SK-N-SH treated with all-trans-retinoic acid at 6 μM for 48 hours (cell line): ENCODE measurements around the gene TPSD1.

Source experiments
- ARNTL ChIP-seq: fragments of 450-650 bp; formaldehyde crosslinking; IDR thresholded peaks from 2 replicates; pipeline ENCODE4 v1.5.0; 2020; ENCODE audit warnings: low read depth, mild to moderate bottlenecking, moderate library complexity, borderline replicate concordance
- BACH2 ChIP-seq: fragments of 250-450 bp; sonication (Bioruptor Pico); IDR thresholded peaks from 2 replicates; pipeline ENCODE4 v1.9.0; 2021; ENCODE audit warnings: mild to moderate bottlenecking, borderline replicate concordance
- CREB5 ChIP-seq: fragments of 250-450 bp; sonication (Bioruptor Pico); IDR thresholded peaks from 2 replicates; pipeline ENCODE4 v1.5.1; 2020; ENCODE audit warnings: low read depth, mild to moderate bottlenecking, moderate library complexity
- ESRRG ChIP-seq: fragments of 250-450 bp; sonication (Bioruptor Pico); IDR thresholded peaks from 2 replicates; pipeline ENCODE4 v1.6.1; 2021; ENCODE audit warnings: mild to moderate bottlenecking
- PATZ1 ChIP-seq: fragments of 250-450 bp; sonication (Bioruptor Pico); IDR thresholded peaks from 2 replicates; pipeline ENCODE4 v1.8.0; 2020; ENCODE audit warnings: mild to moderate bottlenecking, moderate library complexity, borderline replicate concordance
- RARB ChIP-seq: fragments of 250-450 bp; sonication (Bioruptor Pico); IDR thresholded peaks from 2 replicates; pipeline ENCODE4 v1.8.0; 2021; ENCODE audit warnings: mild to moderate bottlenecking, moderate library complexity
- ZFP3 ChIP-seq: fragments of 250-450 bp; sonication (Bioruptor Pico); IDR thresholded peaks from 2 replicates; pipeline ENCODE4 v1.5.0; 2020; ENCODE audit warnings: mild to moderate bottlenecking, moderate library complexity
- ZFP30 ChIP-seq: fragments of 450-650 bp; formaldehyde crosslinking; IDR thresholded peaks from 2 replicates; pipeline ENCODE4 v1.5.0; 2022; ENCODE audit warnings: mild to moderate bottlenecking, moderate library complexity
- ZNF70 ChIP-seq: fragments of 450-650 bp; formaldehyde crosslinking; IDR thresholded peaks from 2 replicates; pipeline ENCODE4 v1.5.0; 2020; ENCODE audit warnings: mild to moderate bottlenecking, moderate library complexity
- TF ChIP-seq, protein P1 (sequence below): fragments of 250-450 bp; sonication (Bioruptor Pico); IDR thresholded peaks from 2 replicates; pipeline ENCODE4 v1.5.0; 2020; ENCODE audit warnings: mild to moderate bottlenecking, moderate library complexity

- TF ChIP-seq ESRRG, result no peak
- TF ChIP-seq, protein P1, sequence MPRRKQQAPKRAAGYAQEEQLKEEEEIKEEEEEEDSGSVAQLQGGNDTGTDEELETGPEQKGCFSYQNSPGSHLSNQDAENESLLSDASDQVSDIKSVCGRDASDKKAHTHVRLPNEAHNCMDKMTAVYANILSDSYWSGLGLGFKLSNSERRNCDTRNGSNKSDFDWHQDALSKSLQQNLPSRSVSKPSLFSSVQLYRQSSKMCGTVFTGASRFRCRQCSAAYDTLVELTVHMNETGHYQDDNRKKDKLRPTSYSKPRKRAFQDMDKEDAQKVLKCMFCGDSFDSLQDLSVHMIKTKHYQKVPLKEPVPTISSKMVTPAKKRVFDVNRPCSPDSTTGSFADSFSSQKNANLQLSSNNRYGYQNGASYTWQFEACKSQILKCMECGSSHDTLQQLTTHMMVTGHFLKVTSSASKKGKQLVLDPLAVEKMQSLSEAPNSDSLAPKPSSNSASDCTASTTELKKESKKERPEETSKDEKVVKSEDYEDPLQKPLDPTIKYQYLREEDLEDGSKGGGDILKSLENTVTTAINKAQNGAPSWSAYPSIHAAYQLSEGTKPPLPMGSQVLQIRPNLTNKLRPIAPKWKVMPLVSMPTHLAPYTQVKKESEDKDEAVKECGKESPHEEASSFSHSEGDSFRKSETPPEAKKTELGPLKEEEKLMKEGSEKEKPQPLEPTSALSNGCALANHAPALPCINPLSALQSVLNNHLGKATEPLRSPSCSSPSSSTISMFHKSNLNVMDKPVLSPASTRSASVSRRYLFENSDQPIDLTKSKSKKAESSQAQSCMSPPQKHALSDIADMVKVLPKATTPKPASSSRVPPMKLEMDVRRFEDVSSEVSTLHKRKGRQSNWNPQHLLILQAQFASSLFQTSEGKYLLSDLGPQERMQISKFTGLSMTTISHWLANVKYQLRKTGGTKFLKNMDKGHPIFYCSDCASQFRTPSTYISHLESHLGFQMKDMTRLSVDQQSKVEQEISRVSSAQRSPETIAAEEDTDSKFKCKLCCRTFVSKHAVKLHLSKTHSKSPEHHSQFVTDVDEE (CRISPR knock-in tag), result 0 out of 2 replicates have a peak, but pooled peaks have one; percentile 24
- TF ChIP-seq ZFP3 (CRISPR knock-in tag), result no peak
- TF ChIP-seq ARNTL, result no peak
- no peak for TF ChIP-seq RARB
- no peak for TF ChIP-seq ZFP30 (CRISPR knock-in tag)
- TF ChIP-seq BACH2 (CRISPR knock-in tag), result no peak
- TF ChIP-seq CREB5 (CRISPR knock-in tag), result no peak
- no peak for TF ChIP-seq PATZ1 (CRISPR knock-in tag)
- no peak for TF ChIP-seq ZNF70 (CRISPR knock-in tag)
Measured at GRCh38 chr16:1308036-1308976, 52.4 kb downstream of the TPSD1 start.
